Measurements from ENCODE around the gene PAPPA.

The PAPPA gene

GRCh38 chr9:116417464-116417863, 263.9 kb downstream of the PAPPA start:
- Histone ChIP-seq H3K27ac (ENCODE audit: low read length) (no peak overlapping the region), H3K36me3 (ENCODE audit: control insufficient read depth in 2 of 2, insufficient read depth in 2 of 2, low read length in 2 of 2) (no peaks in the 10 kb centered on the region), H3K4me3 (ENCODE audit: low read length in 2 of 2) (no peak overlapping the region), H3K9ac (ENCODE audit: low read length in 2 of 2) (no peak overlapping the region), H3K9me3 (ENCODE audit: control insufficient read depth in 2 of 2, low read length in 2 of 2) (no peaks in the 10 kb centered on the region), H3K27me3 (ENCODE audit: control insufficient read depth in 1 of 2, insufficient read depth in 2 of 2, low read length in 2 of 2) (no peaks in the 10 kb centered on the region), H3K4me1 (ENCODE audit: control insufficient read depth, insufficient read depth, low read length) (no peaks in the 10 kb centered on the region)

DNA sequence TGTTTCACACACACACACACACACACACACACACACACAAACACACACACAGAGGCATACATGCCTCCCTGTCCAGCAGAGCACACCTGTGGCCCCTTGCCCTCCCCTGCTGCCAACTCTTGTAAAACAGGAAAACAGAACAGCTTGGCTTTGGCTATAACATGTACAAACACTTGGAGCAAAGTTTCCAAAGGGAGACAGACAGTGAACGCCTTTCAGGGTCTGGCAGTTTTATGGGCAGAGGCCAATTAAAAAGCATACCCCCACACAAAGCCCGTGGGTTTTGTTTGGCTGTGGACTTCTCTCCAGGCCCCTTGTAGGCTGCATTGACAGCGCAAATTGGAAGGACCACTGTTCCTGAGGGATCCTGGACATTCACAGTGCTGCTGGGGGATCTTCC, 265.6 kb downstream of the PAPPA start:
- Histone ChIP-seq H3K4me1 (ENCODE audit: control insufficient read depth, insufficient read depth, low read length) (no peaks in the 10 kb centered on the region), H3K27me3 (ENCODE audit: control insufficient read depth in 1 of 2, insufficient read depth in 2 of 2, low read length in 2 of 2) (no peaks in the 10 kb centered on the region), H3K9ac (ENCODE audit: low read length in 2 of 2) (no peak overlapping the region), H3K9me3 (ENCODE audit: control insufficient read depth in 2 of 2, low read length in 2 of 2) (no peaks in the 10 kb centered on the region), H3K27ac (ENCODE audit: low read length) (no peak overlapping the region), H3K36me3 (ENCODE audit: control insufficient read depth in 2 of 2, insufficient read depth in 2 of 2, low read length in 2 of 2) (no peaks in the 10 kb centered on the region), H3K4me3 (ENCODE audit: low read length in 2 of 2) (no peak overlapping the region)

- H3K9me3 ChIP-seq (ENCODE audit: control insufficient read depth in 2 of 2, low read length in 2 of 2): no peaks in the 10 kb centered on the region
- no peaks in the 10 kb centered on the region for H3K4me1 ChIP-seq (ENCODE audit: control insufficient read depth, insufficient read depth, low read length)
- no peaks in the 10 kb centered on the region for H3K27me3 ChIP-seq (ENCODE audit: control insufficient read depth in 1 of 2, insufficient read depth in 2 of 2, low read length in 2 of 2)
- no peak overlapping the region for H3K9ac ChIP-seq (ENCODE audit: low read length in 2 of 2)
- no peak overlapping the region for H3K27ac ChIP-seq (ENCODE audit: low read length)
- H3K36me3 ChIP-seq (ENCODE audit: control insufficient read depth in 2 of 2, insufficient read depth in 2 of 2, low read length in 2 of 2): peaks cover 2 to 3% of the 10 kb centered on the region in 2 donors
- no peak overlapping the region for H3K4me3 ChIP-seq (ENCODE audit: low read length in 2 of 2)
Observed at GRCh38 chr9:116420993-116421538, 267.5 kb downstream of the PAPPA start.

DNA sequence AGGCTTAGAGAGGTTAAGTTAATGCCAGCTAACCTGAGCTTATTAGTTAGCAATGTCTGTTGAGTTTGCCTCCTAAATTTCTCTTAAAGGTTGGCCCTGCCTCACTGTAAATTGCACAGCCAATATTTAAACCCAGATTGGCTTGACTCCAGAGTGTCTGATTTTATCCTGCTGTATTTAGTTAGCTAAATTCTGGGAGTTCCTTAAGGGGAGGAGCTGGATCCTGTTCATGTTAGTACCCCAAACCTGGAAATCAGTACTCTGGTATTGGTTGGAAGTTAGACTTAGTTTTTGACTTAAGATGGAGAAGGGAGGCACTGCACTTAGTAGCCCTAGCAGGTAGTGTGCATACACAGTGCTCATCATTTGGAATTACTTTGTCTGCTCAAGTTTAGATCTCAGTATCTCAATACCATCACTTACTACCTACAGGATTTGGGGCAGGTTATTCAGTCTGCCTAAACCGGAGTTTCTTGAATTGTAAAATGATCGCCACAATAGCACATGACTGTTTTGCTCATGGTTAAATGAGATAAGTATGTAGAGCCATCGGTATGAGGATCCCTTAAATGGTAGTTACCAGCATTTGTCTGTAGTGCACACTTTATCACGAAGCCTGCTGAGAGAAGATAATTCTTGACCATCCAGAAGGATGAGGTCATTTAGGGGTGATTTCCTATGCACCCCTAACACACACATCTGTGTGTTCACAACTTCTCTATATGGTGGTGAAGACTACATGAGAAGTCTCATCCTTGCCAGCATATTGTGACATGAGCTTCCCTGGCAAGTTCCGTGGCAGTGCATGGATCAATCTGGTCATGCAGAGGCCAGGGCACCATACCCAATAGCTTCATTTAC, 268.8 kb downstream of the PAPPA start:
- H3K4me1 ChIP-seq (ENCODE audit: control insufficient read depth, insufficient read depth, low read length): no peaks in the 10 kb centered on the region
- H3K4me3 ChIP-seq (ENCODE audit: low read length in 2 of 2): no peak overlapping the region
- no peaks in the 10 kb centered on the region for H3K9me3 ChIP-seq (ENCODE audit: control insufficient read depth in 2 of 2, low read length in 2 of 2)
- no peak overlapping the region for H3K27ac ChIP-seq (ENCODE audit: low read length)
- H3K9ac ChIP-seq (ENCODE audit: low read length in 2 of 2): no peak overlapping the region
- H3K27me3 ChIP-seq (ENCODE audit: control insufficient read depth in 1 of 2, insufficient read depth in 2 of 2, low read length in 2 of 2): no peaks in the 10 kb centered on the region
- H3K36me3 ChIP-seq (ENCODE audit: control insufficient read depth in 2 of 2, insufficient read depth in 2 of 2, low read length in 2 of 2): peaks cover 2 to 3% of the 10 kb centered on the region in 2 donors

DNA sequence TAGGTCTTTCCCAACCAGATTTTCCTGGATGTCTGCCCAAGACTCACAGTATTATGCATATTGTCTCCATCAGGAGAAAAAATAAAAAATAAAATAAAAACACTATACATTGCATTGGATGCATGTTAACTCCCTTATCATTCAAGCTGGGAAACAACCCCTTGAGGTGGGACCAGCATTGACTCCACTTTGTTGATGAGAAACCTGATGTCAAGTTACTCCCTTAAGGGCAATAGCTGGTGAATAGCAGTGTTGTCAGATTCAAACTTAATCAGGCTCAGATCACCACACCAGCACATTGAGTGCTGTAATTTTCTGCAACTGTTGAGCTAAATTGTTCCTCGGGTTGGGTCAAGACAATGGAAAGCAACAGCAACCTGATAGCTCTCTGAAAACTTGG, 269.6 kb downstream of the PAPPA start:
- Histone ChIP-seq H3K4me1 (ENCODE audit: control insufficient read depth, insufficient read depth, low read length) (no peaks in the 10 kb centered on the region), H3K27me3 (ENCODE audit: control insufficient read depth in 1 of 2, insufficient read depth in 2 of 2, low read length in 2 of 2) (no peaks in the 10 kb centered on the region), H3K36me3 (ENCODE audit: control insufficient read depth in 2 of 2, insufficient read depth in 2 of 2, low read length in 2 of 2) (peaks cover 2 to 3% of the 10 kb centered on the region in 2 donors), H3K9ac (ENCODE audit: low read length in 2 of 2) (no peak overlapping the region), H3K27ac (ENCODE audit: low read length) (no peak overlapping the region), H3K4me3 (ENCODE audit: low read length in 2 of 2) (no peak overlapping the region), H3K9me3 (ENCODE audit: control insufficient read depth in 2 of 2, low read length in 2 of 2) (no peaks in the 10 kb centered on the region)

DNA sequence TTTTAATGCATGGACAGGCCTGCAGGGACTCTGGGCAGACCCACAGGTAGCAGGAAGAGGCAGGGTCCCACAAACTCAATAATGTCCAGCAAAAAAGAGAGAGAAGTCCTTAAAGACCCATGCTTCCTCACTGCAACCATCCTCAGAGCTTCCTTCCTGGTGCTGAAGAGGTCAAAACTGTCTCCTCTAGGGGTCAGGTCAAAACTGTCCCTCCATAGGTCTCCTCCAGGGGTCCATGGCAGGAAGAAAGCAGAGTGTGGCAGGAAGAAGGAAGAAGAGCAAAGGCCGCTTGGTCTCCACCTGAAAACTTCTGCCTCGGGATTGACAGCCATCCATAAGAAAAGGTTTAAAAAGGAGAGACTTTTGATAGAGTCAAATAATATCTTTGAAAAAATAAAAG, 271.7 kb downstream of the PAPPA start:
- Histone ChIP-seq H3K9me3 (ENCODE audit: control insufficient read depth in 2 of 2, low read length in 2 of 2) (no peaks in the 10 kb centered on the region), H3K4me1 (ENCODE audit: control insufficient read depth, insufficient read depth, low read length) (no peaks in the 10 kb centered on the region), H3K27ac (ENCODE audit: low read length) (no peak overlapping the region), H3K4me3 (ENCODE audit: low read length in 2 of 2) (no peak overlapping the region), H3K9ac (ENCODE audit: low read length in 2 of 2) (no peak overlapping the region), H3K36me3 (ENCODE audit: control insufficient read depth in 2 of 2, insufficient read depth in 2 of 2, low read length in 2 of 2) (peaks cover 2 to 3% of the 10 kb centered on the region in 2 donors), H3K27me3 (ENCODE audit: control insufficient read depth in 1 of 2, insufficient read depth in 2 of 2, low read length in 2 of 2) (no peaks in the 10 kb centered on the region)

- Histone ChIP-seq H3K4me3 (ENCODE audit: low read length in 2 of 2) (no peak overlapping the region), H3K9ac (ENCODE audit: low read length in 2 of 2) (no peak overlapping the region), H3K27ac (ENCODE audit: low read length) (no peak overlapping the region), H3K27me3 (ENCODE audit: control insufficient read depth in 1 of 2, insufficient read depth in 2 of 2, low read length in 2 of 2) (no peaks in the 10 kb centered on the region), H3K4me1 (ENCODE audit: control insufficient read depth, insufficient read depth, low read length) (no peaks in the 10 kb centered on the region), H3K36me3 (ENCODE audit: control insufficient read depth in 2 of 2, insufficient read depth in 2 of 2, low read length in 2 of 2) (peaks cover under 1% of the 10 kb centered on the region in 2 donors), H3K9me3 (ENCODE audit: control insufficient read depth in 2 of 2, low read length in 2 of 2) (no peaks in the 10 kb centered on the region)
Observed at GRCh38 chr9:116430849-116431248, 277.3 kb downstream of the PAPPA start.

DNA sequence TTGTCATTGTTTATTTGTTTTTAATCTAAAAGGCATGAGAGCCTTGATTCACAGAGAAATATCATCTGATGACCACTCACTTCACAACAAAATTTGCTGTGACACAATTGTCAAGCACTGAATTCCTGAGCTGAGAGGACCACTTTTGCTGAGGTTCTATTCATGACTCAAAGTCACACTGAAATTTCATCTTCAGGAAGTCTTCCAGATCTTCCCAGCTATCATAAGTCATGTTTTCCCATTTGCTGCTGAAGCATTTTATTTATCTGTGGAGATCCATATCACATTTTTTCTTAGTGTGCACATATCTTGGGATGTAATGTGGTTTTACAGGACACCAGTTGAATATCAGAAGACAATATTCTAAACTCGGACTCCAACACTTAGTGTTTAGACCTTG, 278.5 kb downstream of the PAPPA start:
- Histone ChIP-seq H3K36me3 (ENCODE audit: control insufficient read depth in 2 of 2, insufficient read depth in 2 of 2, low read length in 2 of 2) (no peaks in the 10 kb centered on the region), H3K27ac (ENCODE audit: low read length) (no peak overlapping the region), H3K4me1 (ENCODE audit: control insufficient read depth, insufficient read depth, low read length) (no peaks in the 10 kb centered on the region)

GRCh38 chr9:116434314-116434713, 280.7 kb downstream of the PAPPA start:
- H3K4me3 ChIP-seq (ENCODE audit: low read length in 2 of 2): no peak overlapping the region
- H3K9me3 ChIP-seq (ENCODE audit: control insufficient read depth in 2 of 2, low read length in 2 of 2): no peaks in the 10 kb centered on the region
- H3K27ac ChIP-seq (ENCODE audit: low read length): no peak overlapping the region
- H3K27me3 ChIP-seq (ENCODE audit: control insufficient read depth in 1 of 2, insufficient read depth in 2 of 2, low read length in 2 of 2): no peaks in the 10 kb centered on the region
- H3K36me3 ChIP-seq (ENCODE audit: control insufficient read depth in 2 of 2, insufficient read depth in 2 of 2, low read length in 2 of 2): no peaks in the 10 kb centered on the region
- no peak overlapping the region for H3K9ac ChIP-seq (ENCODE audit: low read length in 2 of 2)
- H3K4me1 ChIP-seq (ENCODE audit: control insufficient read depth, insufficient read depth, low read length): no peaks in the 10 kb centered on the region

More for the DNA sequence above, 278.5 kb downstream of the PAPPA start:
- H3K9me3 ChIP-seq (ENCODE audit: control insufficient read depth in 2 of 2, low read length in 2 of 2): no peaks in the 10 kb centered on the region
- H3K27me3 ChIP-seq (ENCODE audit: control insufficient read depth in 1 of 2, insufficient read depth in 2 of 2, low read length in 2 of 2): no peaks in the 10 kb centered on the region
- no peak overlapping the region for H3K9ac ChIP-seq (ENCODE audit: low read length in 2 of 2)
- no peak overlapping the region for H3K4me3 ChIP-seq (ENCODE audit: low read length in 2 of 2)

DNA sequence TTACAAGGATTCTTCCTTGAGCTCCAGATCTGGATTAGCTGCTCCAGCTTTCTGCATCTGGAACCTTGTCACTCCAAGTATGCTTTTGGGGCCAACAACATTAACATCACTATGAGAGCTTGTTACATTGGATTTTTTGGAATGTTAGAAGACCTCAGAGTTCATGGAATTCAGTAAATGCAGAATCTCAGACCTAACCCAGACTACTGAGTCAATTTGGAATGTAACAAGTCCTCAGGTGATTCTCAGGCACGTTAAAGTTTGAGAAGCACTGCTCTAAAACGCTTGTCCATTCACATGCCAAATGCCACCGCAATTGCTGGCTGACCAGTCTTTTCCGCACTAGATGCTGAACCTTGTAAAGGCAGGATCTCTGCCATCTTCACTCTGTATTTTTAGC, 282.1 kb downstream of the PAPPA start:
- Histone ChIP-seq H3K9ac (ENCODE audit: low read length in 2 of 2) (no peak overlapping the region), H3K27ac (ENCODE audit: low read length) (no peak overlapping the region), H3K27me3 (ENCODE audit: control insufficient read depth in 1 of 2, insufficient read depth in 2 of 2, low read length in 2 of 2) (no peaks in the 10 kb centered on the region), H3K4me3 (ENCODE audit: low read length in 2 of 2) (no peak overlapping the region), H3K4me1 (ENCODE audit: control insufficient read depth, insufficient read depth, low read length) (no peaks in the 10 kb centered on the region), H3K36me3 (ENCODE audit: control insufficient read depth in 2 of 2, insufficient read depth in 2 of 2, low read length in 2 of 2) (peaks cover 3 to 6% of the 10 kb centered on the region in 2 donors), H3K9me3 (ENCODE audit: control insufficient read depth in 2 of 2, low read length in 2 of 2) (no peaks in the 10 kb centered on the region)

- H3K27ac ChIP-seq (ENCODE audit: low read length): no peak overlapping the region
Observed at GRCh38 chr9:116436121-116436520, 282.5 kb downstream of the PAPPA start.

More at GRCh38 chr9:116436121-116436520, 282.5 kb downstream of the PAPPA start:
- Histone ChIP-seq H3K27me3 (ENCODE audit: control insufficient read depth in 1 of 2, insufficient read depth in 2 of 2, low read length in 2 of 2) (no peaks in the 10 kb centered on the region), H3K9ac (ENCODE audit: low read length in 2 of 2) (no peak overlapping the region), H3K4me3 (ENCODE audit: low read length in 2 of 2) (no peak overlapping the region), H3K4me1 (ENCODE audit: control insufficient read depth, insufficient read depth, low read length) (no peaks in the 10 kb centered on the region), H3K36me3 (ENCODE audit: control insufficient read depth in 2 of 2, insufficient read depth in 2 of 2, low read length in 2 of 2) (peaks cover 4 to 7% of the 10 kb centered on the region in 2 donors), H3K9me3 (ENCODE audit: control insufficient read depth in 2 of 2, low read length in 2 of 2) (no peaks in the 10 kb centered on the region)

All from stomach smooth muscle (tissue), 2 donors.